OCI-LY7 (cell line): Measurements from ENCODE around the gene ESR2. TPM values are rescaled to one million over a fixed set of nuclear protein-coding genes. Genes with fewer than 3 reads are reported as not detected.
A peak's percentile ranks its signal among the peaks of the same experiment; 100 is the strongest.

ENCODE experiments used
- BruUV-seq: library from RNA; stranded (reverse); fragments of 400-500 nt; replicated peaks from 2 replicates; lab custom pipeline; 2021; lab: Mats Ljungman, UMichigan
- CTCF ChIA-PET: fragments of 300-600 bp; sonication (Branson Sonifier 250); formaldehyde crosslinking; loops from one replicate; lab custom pipeline; 2022; ENCODE audit warnings: antibody characterized with exemption; ENCODE audit not compliant: unreplicated experiment; lab: Charles Lee
- POLR2A ChIA-PET: fragments of 300-600 bp; sonication (Branson Sonifier 250); formaldehyde crosslinking; loops from one replicate; lab custom pipeline; 2022; ENCODE audit warnings: antibody characterized with exemption; lab: Charles Lee
- DNase-seq: peaks from one replicate; pipeline ENCODE4 v3.0.0-alpha.2; 2015; ENCODE audit warnings: low spot score
- H2AFZ ChIP-seq: fragments of 200-600 bp; sonication (generic), shearing (Covaris generic); 2 replicates; pipeline ENCODE4 v1.6.1; 2014; ENCODE audit warnings: mild to moderate bottlenecking, antibody characterized with exemption, low read length, moderate library complexity
- H3K27ac ChIP-seq: fragments of 200-600 bp; sonication (generic); 2 replicates; pipeline ENCODE4 v1.5.1; 2014; ENCODE audit warnings: mixed run types, low read depth, mild to moderate bottlenecking, moderate library complexity, low read length, inconsistent platforms; ENCODE audit not compliant: poor library complexity, severe bottlenecking
- H3K36me3 ChIP-seq: fragments of 200-600 bp; sonication (generic); 2 replicates; pipeline ENCODE4 v1.6.1; 2014; ENCODE audit warnings: mild to moderate bottlenecking, antibody characterized with exemption, low read length, moderate library complexity, mixed read lengths; ENCODE audit not compliant: insufficient read depth
- H3K4me1 ChIP-seq: fragments of 200-600 bp; sonication (generic); 2 replicates; pipeline ENCODE4 v1.5.1; 2014; ENCODE audit warnings: mild to moderate bottlenecking, low read length; ENCODE audit not compliant: insufficient read depth, poor library complexity, severe bottlenecking
- H3K4me2 ChIP-seq: fragments of 200-600 bp; sonication (generic); 2 replicates; pipeline ENCODE4 v1.6.1; 2014; ENCODE audit warnings: mild to moderate bottlenecking, low read length
- H3K4me3 ChIP-seq: fragments of 200-600 bp; sonication (generic); 2 replicates; pipeline ENCODE4 v1.5.1; 2014; ENCODE audit warnings: mild to moderate bottlenecking, low read depth, low read length; ENCODE audit not compliant: poor library complexity, severe bottlenecking
- H3K79me2 ChIP-seq: fragments of 200-600 bp; sonication (generic); 2 replicates; pipeline ENCODE4 v1.6.1; 2016; ENCODE audit warnings: low read depth, mild to moderate bottlenecking, low read length, moderate library complexity, mixed read lengths; ENCODE audit not compliant: insufficient read depth
- H3K9me2 ChIP-seq: fragments of 200-600 bp; sonication (generic); 2 replicates; pipeline ENCODE4 v1.6.1; 2016; ENCODE audit warnings: mild to moderate bottlenecking, low read length, mixed read lengths; ENCODE audit not compliant: insufficient read depth
- H3K9me3 ChIP-seq: fragments of 200-600 bp; sonication (generic); 2 replicates; pipeline ENCODE4 v1.6.1; 2014; ENCODE audit warnings: mild to moderate bottlenecking, mixed run types, low read length, mixed read lengths
- H4K20me1 ChIP-seq: fragments of 200-600 bp; sonication (generic); 2 replicates; pipeline ENCODE4 v1.6.1; 2014; ENCODE audit warnings: mild to moderate bottlenecking, antibody characterized with exemption, low read length, moderate library complexity, mixed read lengths; ENCODE audit not compliant: insufficient read depth
- EZH2phosphoT487 ChIP-seq: fragments of 200-600 bp; sonication (generic); IDR thresholded peaks from 2 replicates; pipeline ENCODE4 v1.6.1; 2018; ENCODE audit warnings: low read depth, borderline replicate concordance, mild to moderate bottlenecking, mixed run types, antibody characterized with exemption, low read length, moderate library complexity, mixed read lengths
- intact Hi-C: fragments of 100-400 bp; cut with micrococcal nuclease; formaldehyde crosslinking; loops from one replicate; pipeline ENCODE4 v1.10.0; 2022; ENCODE audit not compliant: unreplicated experiment
- total RNA-seq, 2 experiments: library from RNA; depleted of rRNA in 1 of 2; stranded (reverse); fragments of >200 nt in 1 of 2; shearing (Covaris generic) in 1 of 2; gene quantifications; 2 replicates each; pipeline ENCODE4 v1.2.3, GENCODE V29; 2014 to 2022
- TF ChIP-seq, protein P1 (sequence below): fragments of 200-600 bp; sonication (generic); conservative IDR thresholded peaks from 2 replicates; pipeline ENCODE4 v1.5.1; 2014; ENCODE audit warnings: mild to moderate bottlenecking, antibody characterized with exemption, low read length, moderate library complexity, mixed read lengths

ESR2 gene
- total RNA-seq, 2 experiments from 2014 or later = 13.4 to 37.7 TPM

- no peak for DNase-seq
- TSS peak; percentile 28 for BruUV-seq
- Histone ChIP-seq H3K9me2 (no peaks in the 10 kb centered on the region), H3K4me1 (no peaks in the 10 kb centered on the region), H3K9me3 (no peaks in the 10 kb centered on the region), H3K4me3 (no peak overlapping the region), H3K79me2 (no peaks in the 10 kb centered on the region), H2AFZ (no peak overlapping the region), H3K36me3 (peaks cover 74% of the 10 kb centered on the region), H3K27ac (no peak overlapping the region), H4K20me1 (no peaks in the 10 kb centered on the region), H3K4me2 (no peak overlapping the region)
- ChIA-PET POLR2A (interaction anchor here (0.6 to 0.7 kb wide), 8 partner anchors 10 to 1233 kb away, joined by 3 to 7 read pairs (median 3); no protein-coding TSS in a partner anchor), CTCF (no interaction called here)
- no peak for TF ChIP-seq EZH2phosphoT487
- TF ChIP-seq, protein P1, sequence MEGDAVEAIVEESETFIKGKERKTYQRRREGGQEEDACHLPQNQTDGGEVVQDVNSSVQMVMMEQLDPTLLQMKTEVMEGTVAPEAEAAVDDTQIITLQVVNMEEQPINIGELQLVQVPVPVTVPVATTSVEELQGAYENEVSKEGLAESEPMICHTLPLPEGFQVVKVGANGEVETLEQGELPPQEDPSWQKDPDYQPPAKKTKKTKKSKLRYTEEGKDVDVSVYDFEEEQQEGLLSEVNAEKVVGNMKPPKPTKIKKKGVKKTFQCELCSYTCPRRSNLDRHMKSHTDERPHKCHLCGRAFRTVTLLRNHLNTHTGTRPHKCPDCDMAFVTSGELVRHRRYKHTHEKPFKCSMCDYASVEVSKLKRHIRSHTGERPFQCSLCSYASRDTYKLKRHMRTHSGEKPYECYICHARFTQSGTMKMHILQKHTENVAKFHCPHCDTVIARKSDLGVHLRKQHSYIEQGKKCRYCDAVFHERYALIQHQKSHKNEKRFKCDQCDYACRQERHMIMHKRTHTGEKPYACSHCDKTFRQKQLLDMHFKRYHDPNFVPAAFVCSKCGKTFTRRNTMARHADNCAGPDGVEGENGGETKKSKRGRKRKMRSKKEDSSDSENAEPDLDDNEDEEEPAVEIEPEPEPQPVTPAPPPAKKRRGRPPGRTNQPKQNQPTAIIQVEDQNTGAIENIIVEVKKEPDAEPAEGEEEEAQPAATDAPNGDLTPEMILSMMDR = no peak
- intact Hi-C loops = loop anchor here (10.0 kb wide), 1 partner anchor 315 kb away; no protein-coding TSS in a partner anchor
These were observed 184.2 kb downstream of the ESR2 start for GRCh38 chr14:64109819-64110554.

GRCh38 chr14:64107438-64107837 is 186.7 kb downstream of the ESR2 start:
- H3K9me3 ChIP-seq = no peaks in the 10 kb centered on the region
- no peaks in the 10 kb centered on the region for H3K9me2 ChIP-seq
- no peak for DNase-seq
- TF ChIP-seq EZH2phosphoT487 = no peak
- TF ChIP-seq, protein P1 = no peak
- intact Hi-C loops = no loop called here
- H4K20me1 ChIP-seq = no peaks in the 10 kb centered on the region
- no peak overlapping the region for H3K4me3 ChIP-seq
- H3K79me2 ChIP-seq = no peaks in the 10 kb centered on the region
- H3K4me2 ChIP-seq = no peak overlapping the region
- no peak overlapping the region for H2AFZ ChIP-seq
- CTCF ChIA-PET = no interaction called here
- H3K4me1 ChIP-seq = no peaks in the 10 kb centered on the region
- H3K27ac ChIP-seq = no peak overlapping the region
- POLR2A ChIA-PET = no interaction called here
- H3K36me3 ChIP-seq = peaks cover 75% of the 10 kb centered on the region
- BruUV-seq = no TSS peak

DNA sequence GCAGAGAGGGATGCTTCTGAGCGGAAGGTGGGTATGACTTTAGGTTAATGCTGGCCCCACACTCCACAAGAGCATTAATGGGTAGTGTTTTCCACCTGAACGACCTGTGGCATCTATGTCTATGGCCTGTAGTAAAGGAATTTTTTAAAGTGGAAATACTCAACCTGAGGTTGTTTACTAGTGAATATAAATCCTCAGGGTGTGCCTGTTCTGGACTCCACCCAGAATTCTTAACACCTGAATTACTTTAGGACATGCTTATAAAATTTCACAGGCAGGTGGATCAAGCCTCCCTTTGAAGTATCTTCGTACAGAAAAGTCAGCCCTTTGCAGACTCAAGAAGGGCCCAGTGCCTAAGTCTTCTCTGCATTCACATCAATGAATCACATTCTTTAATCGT is 196.1 kb downstream of the ESR2 start:
- H3K4me3 ChIP-seq = no peak overlapping the region
- no peaks in the 10 kb centered on the region for H3K9me3 ChIP-seq
- no peaks in the 10 kb centered on the region for H4K20me1 ChIP-seq
- POLR2A ChIA-PET = interaction anchor here (0.6 to 1.1 kb wide), 2 partner anchors 16 to 414 kb away, joined by 3 to 4 read pairs; no protein-coding TSS in a partner anchor
- H3K9me2 ChIP-seq = no peaks in the 10 kb centered on the region
- H3K27ac ChIP-seq = no peak overlapping the region
- no peaks in the 10 kb centered on the region for H3K79me2 ChIP-seq
- no TSS peak for BruUV-seq
- H3K4me2 ChIP-seq = no peak overlapping the region
- H3K36me3 ChIP-seq = peaks cover 77% of the 10 kb centered on the region
- CTCF ChIA-PET = no interaction called here
- H3K4me1 ChIP-seq = no peaks in the 10 kb centered on the region
- TF ChIP-seq EZH2phosphoT487 = no peak
- TF ChIP-seq, protein P1 = no peak
- no peak for DNase-seq
- intact Hi-C loops = no loop called here
- no peak overlapping the region for H2AFZ ChIP-seq
